AG10803 (cell line): ENCODE measurements around the gene ARHGAP45.
A peak's percentile ranks its signal among the peaks of the same experiment; 100 is the strongest.

Source experiments
- DNase-seq: peaks from one replicate; pipeline ENCODE4 v3.0.0; 2010; ENCODE audit warnings: low read depth
- H3K4me3 ChIP-seq: 2 replicates; pipeline ENCODE4 v1.5.1; 2011; ENCODE audit warnings: mild to moderate bottlenecking, low read length, control low read depth
- CTCF ChIP-seq: conservative IDR thresholded peaks from 2 replicates; pipeline ENCODE4 v1.5.1; 2011; ENCODE audit warnings: mild to moderate bottlenecking, low read length, control low read depth, inconsistent platforms

The ARHGAP45 gene

GRCh38 chr19:1032264-1032867 is 34.6 kb upstream of the ARHGAP45 start:
- no peak for TF ChIP-seq CTCF
- no peak overlapping the region for H3K4me3 ChIP-seq
- no peak for DNase-seq

GRCh38 chr19:1035998-1036621 is 30.9 kb upstream of the ARHGAP45 start:
- DNase-seq: no peak
- H3K4me3 ChIP-seq: no peak overlapping the region
- 0 out of 2 replicates have a peak, but pooled peaks have one; percentile 2 for TF ChIP-seq CTCF

GRCh38 chr19:1037621-1038064 is 29.3 kb upstream of the ARHGAP45 start:
- no peak for TF ChIP-seq CTCF
- H3K4me3 ChIP-seq: no peak overlapping the region
- DNase-seq: no peak

GRCh38 chr19:1038978-1039645 is 27.9 kb upstream of the ARHGAP45 start:
- no peak for TF ChIP-seq CTCF
- DNase-seq: peak; percentile 58
- H3K4me3 ChIP-seq: no peak overlapping the region; the same call in 1 of the 2 replicates

GRCh38 chr19:1039646-1040475 is 27.1 kb upstream of the ARHGAP45 start, which contains the start of gene ABCA7:
Gene ABCA7, plus strand, starts transcription at chr19:1040107. Its CDS starts 1,255 bp downstream, at chr19:1041362.
- peak; percentile 97 for DNase-seq
- peak within 1 kb of the TSS; percentile 59 for H3K4me3 ChIP-seq
- TF ChIP-seq CTCF: no peak

- TF ChIP-seq CTCF: no peak
- DNase-seq: peak; percentile 96
- peak overlapping the region; percentile 59 for H3K4me3 ChIP-seq
These were observed 26.3 kb upstream of the ARHGAP45 start for GRCh38 chr19:1040476-1041271.
